NCI-H2196 (cell line): ENCODE results near the gene PARP12.
"Not testable (repeated sequence)": the region's sequence is repeated elsewhere in the genome, so short reads cannot be mapped to it uniquely, and the experiment has no call there.

Source experiments
- DNase-seq: peaks from one replicate; lab custom pipeline; 2025; ENCODE audit not compliant: unreplicated experiment; lab: John Stamatoyannopoulos, UW

The PARP12 gene, protein sequence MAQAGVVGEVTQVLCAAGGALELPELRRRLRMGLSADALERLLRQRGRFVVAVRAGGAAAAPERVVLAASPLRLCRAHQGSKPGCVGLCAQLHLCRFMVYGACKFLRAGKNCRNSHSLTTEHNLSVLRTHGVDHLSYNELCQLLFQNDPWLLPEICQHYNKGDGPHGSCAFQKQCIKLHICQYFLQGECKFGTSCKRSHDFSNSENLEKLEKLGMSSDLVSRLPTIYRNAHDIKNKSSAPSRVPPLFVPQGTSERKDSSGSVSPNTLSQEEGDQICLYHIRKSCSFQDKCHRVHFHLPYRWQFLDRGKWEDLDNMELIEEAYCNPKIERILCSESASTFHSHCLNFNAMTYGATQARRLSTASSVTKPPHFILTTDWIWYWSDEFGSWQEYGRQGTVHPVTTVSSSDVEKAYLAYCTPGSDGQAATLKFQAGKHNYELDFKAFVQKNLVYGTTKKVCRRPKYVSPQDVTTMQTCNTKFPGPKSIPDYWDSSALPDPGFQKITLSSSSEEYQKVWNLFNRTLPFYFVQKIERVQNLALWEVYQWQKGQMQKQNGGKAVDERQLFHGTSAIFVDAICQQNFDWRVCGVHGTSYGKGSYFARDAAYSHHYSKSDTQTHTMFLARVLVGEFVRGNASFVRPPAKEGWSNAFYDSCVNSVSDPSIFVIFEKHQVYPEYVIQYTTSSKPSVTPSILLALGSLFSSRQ

GRCh38 chr7:140062528-140063299 is at the start of gene PARP12:
PARP12 (minus strand) TSS chr7:140062951; CDS start chr7:140062847, 104 bp downstream.
- DNase-seq: peak; percentile 94

DNA sequence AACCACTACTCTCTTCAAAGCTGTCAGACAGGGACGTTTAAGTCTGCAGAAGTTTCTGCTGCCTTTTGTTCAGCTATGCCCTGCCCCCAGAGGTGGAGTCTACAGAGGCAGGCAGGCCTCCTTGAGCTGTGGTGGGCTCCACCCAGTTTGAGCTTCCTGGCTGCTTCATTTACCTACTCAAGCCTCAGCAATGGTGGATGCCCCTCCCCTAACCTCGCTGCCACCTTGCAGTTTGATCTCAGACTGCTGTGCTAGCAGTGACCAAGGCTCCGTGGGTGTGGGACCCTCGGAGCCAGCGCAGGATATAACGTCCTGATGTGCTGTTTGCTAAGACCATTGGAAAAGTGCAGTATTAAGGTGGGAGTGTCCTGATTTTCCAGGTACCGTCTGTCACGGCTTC is 46.0 kb upstream of the PARP12 start:
- DNase-seq: not testable (repeated sequence)

DNA sequence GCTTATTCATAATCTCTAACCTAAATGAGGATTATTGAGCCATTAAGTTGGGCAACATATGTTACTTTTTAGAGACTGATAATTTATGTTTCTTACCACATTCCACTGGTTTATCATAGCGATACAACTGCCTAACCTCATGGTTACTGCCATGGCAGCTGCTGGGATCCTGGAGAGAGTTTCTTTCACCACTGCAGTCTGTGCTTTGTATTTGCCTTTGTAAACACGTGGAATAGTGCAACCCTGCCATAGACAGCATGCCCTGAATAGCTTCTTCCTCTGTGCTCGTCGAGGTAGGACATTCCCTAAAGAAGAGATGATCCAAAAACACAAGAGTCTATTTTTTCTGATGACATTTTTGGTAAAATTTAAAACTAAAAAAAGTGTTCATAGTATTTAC is 33.7 kb upstream of the PARP12 start:
- DNase-seq: no peak

DNA sequence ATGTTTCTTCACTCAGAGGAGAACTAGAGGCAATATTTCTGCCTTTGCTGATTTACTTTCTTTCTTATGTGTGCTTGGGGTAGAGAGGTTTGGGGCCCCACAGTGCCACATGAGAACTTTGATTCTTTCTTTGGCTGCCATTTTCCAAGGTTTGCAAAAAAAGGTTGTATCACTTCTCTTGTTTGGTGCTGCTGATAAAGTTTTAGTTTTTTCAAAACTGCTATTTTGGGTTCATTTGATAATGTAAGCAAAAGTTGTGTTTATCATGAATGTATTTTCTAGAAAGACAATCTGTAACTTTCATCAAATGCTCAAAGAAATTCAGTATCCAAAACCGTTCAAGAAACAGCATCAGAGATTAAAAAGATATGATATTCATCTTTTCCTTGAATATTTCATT is 30.6 kb upstream of the PARP12 start:
- DNase-seq: no peak

- no peak for DNase-seq
Measured at GRCh38 chr7:140085447-140085846, 22.7 kb upstream of the PARP12 start.

- DNase-seq: no peak
Measured at GRCh38 chr7:140084972-140085371, 22.2 kb upstream of the PARP12 start.

GRCh38 chr7:140084142-140084655 is 21.4 kb upstream of the PARP12 start:
- no peak for DNase-seq

GRCh38 chr7:140082770-140083169 is 20.0 kb upstream of the PARP12 start:
- DNase-seq: no peak

DNA sequence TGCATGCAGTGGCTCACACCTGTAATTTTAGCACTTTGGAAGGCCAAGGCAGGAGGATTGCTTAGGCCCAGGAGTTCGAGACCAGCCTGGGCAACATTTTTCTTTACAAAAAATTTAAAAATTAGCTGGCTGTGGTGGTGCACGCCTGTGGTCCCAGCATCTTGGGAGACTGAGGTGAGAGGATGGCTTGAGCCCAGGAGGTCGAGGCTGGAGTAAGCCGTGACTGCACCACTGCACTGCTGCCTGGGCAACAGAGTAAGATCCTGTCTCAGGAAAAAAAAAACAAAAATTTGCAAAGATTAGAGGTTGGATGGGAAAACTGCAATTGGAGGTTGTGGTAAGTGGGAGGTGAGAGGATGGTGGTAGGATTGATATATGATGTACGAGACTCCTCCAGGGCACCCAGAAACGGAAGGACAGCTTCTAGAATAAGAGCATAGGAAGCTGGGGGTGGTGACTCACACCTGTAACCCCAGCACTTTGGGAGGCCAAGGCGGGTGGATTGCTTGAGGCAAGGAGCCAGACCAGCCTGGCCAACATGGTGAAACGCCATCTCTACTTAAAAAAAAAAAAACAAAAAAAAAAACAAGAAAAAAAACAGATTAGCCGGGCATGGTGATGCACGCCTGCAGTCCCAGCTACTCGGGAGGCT is 19.1 kb upstream of the PARP12 start:
- DNase-seq: no peak

DNA sequence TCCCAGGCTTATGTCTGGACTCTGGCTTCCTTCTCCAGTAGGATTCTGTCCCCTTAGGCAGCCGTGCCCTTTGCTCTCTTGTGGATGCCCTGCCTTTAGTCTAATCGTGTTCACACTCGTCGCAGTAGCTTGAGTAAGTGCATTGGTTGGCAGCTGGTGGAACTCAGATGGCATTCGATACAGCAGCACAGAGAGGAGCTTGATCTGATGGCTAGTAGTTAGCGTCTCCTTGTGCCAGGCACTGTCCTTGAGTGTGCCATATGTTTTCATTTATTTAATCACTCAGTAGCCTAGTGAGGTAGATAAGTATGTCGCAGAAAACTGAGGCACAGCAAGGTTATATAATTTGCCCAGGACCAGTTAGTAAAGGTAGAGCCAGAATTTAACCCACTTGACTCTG is 18.2 kb upstream of the PARP12 start:
- no peak for DNase-seq

DNA sequence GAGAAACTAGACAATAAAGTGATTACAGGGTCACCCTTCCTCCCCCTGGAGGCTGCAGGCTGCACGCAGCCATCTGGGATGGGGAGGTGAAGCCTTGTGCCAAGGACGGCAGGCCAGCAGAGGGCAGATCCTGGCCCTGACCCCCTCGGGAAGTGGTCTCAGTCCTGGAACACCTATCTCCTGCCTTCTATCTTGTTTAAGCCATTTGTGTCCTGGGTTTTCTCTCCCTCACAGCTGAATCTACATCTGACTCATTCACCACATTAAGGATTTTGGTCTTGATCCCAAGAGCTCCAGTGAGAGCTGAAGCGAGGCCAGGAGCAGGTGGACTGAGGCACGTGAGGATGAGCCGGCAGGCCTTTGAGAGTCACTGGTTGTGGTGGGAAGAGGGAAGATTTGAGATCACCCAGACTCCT is 16.4 kb upstream of the PARP12 start:
- DNase-seq: peak; percentile 60

DNA sequence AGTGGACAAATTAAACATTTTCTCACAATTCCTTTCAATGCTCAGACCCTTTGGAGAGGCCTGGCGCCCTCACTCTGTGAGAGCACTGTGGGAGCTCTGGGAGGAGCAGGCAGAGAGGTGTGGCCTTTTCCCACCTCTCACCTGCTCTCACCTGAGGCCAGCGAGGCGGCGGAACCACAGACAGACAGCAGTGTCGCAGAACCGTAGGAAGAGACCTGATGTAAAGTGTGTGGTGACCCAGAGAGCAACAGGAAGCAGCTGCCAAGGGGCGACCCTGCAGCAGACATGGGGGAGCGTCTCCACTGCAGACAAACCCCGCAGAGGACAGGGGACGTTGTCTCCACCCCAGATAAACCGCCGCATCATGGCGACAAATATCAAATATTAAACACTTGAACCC is 15.6 kb upstream of the PARP12 start:
- no peak for DNase-seq

GRCh38 chr7:140074780-140075179 is 12.0 kb upstream of the PARP12 start:
- DNase-seq: no peak

DNA sequence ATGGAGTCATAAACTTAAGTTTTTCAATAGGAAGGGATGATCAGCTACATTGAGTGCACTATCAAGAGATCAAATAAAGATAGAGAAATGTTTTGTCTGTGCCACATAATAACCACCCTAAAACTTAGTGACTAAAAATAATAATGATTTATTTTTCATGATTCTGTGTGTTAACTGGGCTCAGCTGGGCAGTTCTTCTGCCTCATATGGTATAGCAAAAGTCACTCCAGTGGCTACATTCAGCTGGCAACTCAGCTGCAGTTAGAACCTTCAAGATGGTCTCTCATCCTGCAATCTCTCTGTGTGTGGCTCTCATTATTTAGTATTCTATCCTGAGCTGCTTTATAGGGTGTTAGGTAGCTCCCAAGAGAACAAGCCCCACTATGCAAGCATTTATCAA is 7.8 kb upstream of the PARP12 start:
- no peak for DNase-seq

DNA sequence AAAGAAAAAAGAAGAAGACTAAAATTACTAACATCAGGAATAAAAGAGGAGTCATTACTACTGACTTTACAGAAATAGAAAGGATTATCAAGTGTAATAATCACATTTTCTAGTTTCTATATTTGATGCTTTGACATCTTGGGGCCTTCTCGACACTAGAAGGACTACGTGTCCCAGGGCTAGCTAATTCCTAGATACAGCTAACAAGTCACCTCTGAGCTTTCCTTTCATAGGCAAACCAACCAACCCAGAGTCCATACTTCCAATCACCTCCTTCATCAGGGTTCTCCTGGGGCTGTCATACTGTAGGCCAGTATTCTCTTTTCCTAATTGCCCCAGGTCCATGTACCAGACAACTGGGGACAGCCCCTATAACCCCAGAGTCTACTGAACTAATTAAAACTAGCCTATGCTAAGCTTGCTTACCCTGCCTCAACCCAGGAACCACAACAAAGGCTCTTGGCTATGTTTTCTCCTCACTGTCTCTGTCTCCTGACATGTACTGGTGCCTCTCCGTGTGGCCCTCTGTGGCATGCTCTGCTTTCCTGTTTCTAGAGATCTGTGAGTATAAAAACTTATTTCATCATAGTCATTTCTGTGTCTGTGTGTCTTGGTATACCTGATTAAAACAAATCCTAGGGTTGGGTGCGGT is 6.7 kb upstream of the PARP12 start:
- no peak for DNase-seq

- no peak for DNase-seq
Measured at GRCh38 chr7:140068033-140068432, 5.3 kb upstream of the PARP12 start.

DNA sequence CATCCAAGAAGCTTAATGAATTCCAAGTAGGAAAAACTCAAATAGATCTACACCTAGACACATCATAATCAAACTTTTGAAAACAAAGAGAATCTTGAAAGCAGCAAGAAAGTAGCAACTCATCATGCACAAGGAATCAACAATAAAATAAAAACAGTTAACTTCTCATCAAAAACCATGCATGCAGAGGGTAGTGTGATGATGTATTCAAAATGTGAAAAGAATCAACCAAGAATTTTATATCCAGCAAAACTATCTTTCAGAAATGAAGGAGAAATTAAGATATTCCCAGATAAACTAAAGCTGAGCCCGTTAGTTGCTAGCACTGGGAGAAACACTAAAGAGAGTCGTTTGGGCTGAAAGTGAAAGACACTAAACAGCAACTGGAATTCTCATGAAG is 4.3 kb upstream of the PARP12 start:
- DNase-seq: no peak

GRCh38 chr7:140062118-140062527 is 628 bp downstream of the PARP12 start:
- DNase-seq: no peak

- no peak for DNase-seq
Measured at GRCh38 chr7:140061607-140061930, 1.2 kb downstream of the PARP12 start.

- DNase-seq: peak; percentile 81
Measured at GRCh38 chr7:140060788-140061606, 1.8 kb downstream of the PARP12 start.
